ENCODE results near the gene EZR. TPM values are rescaled to one million over a fixed set of nuclear protein-coding genes. Genes with fewer than 3 reads are reported as not detected.

EZR gene
- total and polyA plus RNA-seq, 2 experiments from 2014 or later = 399 to 623 TPM

DNA sequence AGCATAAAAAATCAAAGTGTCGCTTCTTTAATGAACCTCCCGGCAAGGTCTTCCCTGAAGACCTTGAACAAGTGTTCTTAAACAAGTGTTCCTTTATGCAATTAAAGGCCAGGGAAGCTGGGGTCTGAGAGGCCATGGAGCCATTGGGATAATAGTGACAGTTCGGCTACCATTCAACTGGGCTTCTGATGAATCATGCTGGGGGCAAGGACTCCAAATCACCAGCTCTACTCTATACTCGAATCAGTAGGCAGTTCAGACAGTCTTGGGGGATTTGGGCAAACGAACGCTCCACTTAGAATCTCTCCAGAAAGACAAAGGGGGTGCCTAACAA, 34.7 kb upstream of the EZR start:
- Histone ChIP-seq H3K4me1 (ENCODE audit: insufficient read depth) (peaks cover 52% of the 10 kb centered on the region), H2AFZ (no peak overlapping the region), H3K9me3 (ENCODE audit: low read depth) (no peaks in the 10 kb centered on the region), H3K27me3 (no peaks in the 10 kb centered on the region), H3K4me2 (peak overlapping the region; percentile 62), H3K36me3 (replicated peaks; ENCODE audit: insufficient read depth, low read depth) (no peaks in the 10 kb centered on the region), H3K9me2 (replicated peaks; ENCODE audit: insufficient read depth) (no peaks in the 10 kb centered on the region), H3K4me3 (no peak overlapping the region), H3K27ac (peak overlapping the region; percentile 98), H4K20me1 (ENCODE audit: insufficient read depth, poor library complexity, severe bottlenecking) (no peaks in the 10 kb centered on the region), H3K79me2 (no peaks in the 10 kb centered on the region)
- WGBS (ENCODE audit: low lambda C conversion rate, missing lambda C conversion rate) = 43% methylated on average over 6 of the region's 6 CpGs
- no peak for TF ChIP-seq EZH2 (IDR thresholded peaks at IDR 0.05; ENCODE audit: borderline replicate concordance)
- TF ChIP-seq, protein P1, sequence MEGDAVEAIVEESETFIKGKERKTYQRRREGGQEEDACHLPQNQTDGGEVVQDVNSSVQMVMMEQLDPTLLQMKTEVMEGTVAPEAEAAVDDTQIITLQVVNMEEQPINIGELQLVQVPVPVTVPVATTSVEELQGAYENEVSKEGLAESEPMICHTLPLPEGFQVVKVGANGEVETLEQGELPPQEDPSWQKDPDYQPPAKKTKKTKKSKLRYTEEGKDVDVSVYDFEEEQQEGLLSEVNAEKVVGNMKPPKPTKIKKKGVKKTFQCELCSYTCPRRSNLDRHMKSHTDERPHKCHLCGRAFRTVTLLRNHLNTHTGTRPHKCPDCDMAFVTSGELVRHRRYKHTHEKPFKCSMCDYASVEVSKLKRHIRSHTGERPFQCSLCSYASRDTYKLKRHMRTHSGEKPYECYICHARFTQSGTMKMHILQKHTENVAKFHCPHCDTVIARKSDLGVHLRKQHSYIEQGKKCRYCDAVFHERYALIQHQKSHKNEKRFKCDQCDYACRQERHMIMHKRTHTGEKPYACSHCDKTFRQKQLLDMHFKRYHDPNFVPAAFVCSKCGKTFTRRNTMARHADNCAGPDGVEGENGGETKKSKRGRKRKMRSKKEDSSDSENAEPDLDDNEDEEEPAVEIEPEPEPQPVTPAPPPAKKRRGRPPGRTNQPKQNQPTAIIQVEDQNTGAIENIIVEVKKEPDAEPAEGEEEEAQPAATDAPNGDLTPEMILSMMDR (IDR thresholded peaks at IDR 0.05; ENCODE audit: poor library complexity) = no peak
- TF ChIP-seq EZH2phosphoT487 (IDR thresholded peaks at IDR 0.05; ENCODE audit: low read depth, severe bottlenecking, unreplicated experiment) = no peak
- DNase-seq (ENCODE audit: low spot score) = no peak

DNA sequence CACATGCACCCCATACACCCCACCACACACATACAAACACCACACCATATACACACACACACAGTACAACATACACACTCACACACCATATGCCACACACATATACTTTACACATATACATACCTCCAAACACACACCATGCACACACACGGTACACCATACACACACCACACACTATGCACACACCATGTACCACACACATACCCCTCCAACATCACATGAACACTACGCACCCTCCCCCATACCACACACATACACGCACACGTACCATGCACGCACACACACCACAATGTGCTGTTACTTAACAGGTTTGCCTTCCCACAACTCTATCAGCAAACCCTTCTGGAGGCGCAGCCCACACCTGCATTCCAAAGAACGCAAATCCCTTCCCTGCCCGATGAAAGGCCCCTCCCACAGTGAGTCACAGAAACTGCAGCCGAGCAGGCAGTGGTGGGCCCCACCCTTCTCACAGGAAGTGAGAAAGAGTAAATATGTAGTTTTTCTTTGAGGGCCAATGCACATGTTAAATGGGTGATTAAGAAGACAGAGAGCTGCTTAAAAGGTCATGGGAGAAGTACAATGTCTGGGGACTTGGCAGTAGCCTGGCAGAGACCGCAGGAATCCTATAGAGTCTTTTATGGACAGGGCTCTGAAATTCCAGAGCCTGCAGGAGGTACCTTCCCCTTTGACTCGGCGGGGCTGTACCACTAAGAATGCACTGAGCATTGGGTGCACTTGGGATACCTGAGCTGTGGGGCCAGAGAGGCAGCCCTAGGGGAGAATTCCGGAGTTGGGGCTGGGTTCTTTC, 34.1 kb upstream of the EZR start:
- Histone ChIP-seq H3K36me3 (replicated peaks; ENCODE audit: insufficient read depth, low read depth) (no peaks in the 10 kb centered on the region), H3K4me3 (no peak overlapping the region), H3K9me3 (ENCODE audit: low read depth) (no peaks in the 10 kb centered on the region), H3K27me3 (no peaks in the 10 kb centered on the region), H3K27ac (peak overlapping the region; percentile 98), H4K20me1 (ENCODE audit: insufficient read depth, poor library complexity, severe bottlenecking) (no peaks in the 10 kb centered on the region), H3K9me2 (replicated peaks; ENCODE audit: insufficient read depth) (no peaks in the 10 kb centered on the region), H2AFZ (no peak overlapping the region), H3K79me2 (no peaks in the 10 kb centered on the region), H3K4me1 (ENCODE audit: insufficient read depth) (peaks cover 52% of the 10 kb centered on the region), H3K4me2 (peak overlapping the region; percentile 62)
- TF ChIP-seq EZH2phosphoT487 (IDR thresholded peaks at IDR 0.05; ENCODE audit: low read depth, severe bottlenecking, unreplicated experiment) (no peak), EZH2 (IDR thresholded peaks at IDR 0.05; ENCODE audit: borderline replicate concordance) (no peak)
- TF ChIP-seq, protein P1 (IDR thresholded peaks at IDR 0.05; ENCODE audit: poor library complexity) = no peak
- peak; percentile 95 for DNase-seq (ENCODE audit: low spot score)
- 23% methylated on average over 13 of the region's 13 CpGs for WGBS (ENCODE audit: low lambda C conversion rate, missing lambda C conversion rate)

DNA sequence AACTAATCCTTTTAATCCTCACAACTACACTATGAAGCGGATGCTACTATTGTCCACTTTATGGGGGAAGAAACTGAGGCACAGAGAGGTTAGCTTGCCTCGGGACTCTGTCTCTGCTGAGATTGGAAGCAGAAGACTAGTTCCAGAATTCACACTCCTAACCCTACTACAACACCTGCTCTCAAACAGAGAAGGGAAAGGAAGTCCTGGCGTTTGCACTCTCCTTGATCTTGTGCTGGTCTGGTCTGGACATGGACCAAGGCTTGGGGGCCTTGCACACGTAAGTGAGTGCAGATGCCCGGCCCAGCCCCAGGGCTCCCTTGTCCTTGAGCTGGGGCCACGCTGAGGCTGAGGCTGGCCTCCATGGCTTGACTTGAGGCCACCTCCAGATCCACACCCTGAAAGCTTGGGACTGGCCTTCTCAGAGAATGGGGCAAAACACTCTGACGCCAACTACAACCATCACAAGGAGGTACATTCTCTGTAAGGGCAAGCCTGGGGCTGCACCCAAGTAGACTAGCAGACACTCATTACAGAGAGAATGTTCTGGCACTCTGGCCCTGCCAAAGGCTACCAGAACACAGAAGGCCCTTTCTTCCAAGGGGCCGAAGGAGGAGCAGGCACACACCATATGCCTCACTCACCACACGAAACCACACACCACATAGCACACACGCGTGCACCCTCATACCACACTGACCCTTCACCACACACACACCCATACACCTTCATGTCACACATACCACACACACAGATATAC, 33.3 kb upstream of the EZR start:
- no peaks in the 10 kb centered on the region for H3K36me3 ChIP-seq (replicated peaks; ENCODE audit: insufficient read depth, low read depth)
- H4K20me1 ChIP-seq (ENCODE audit: insufficient read depth, poor library complexity, severe bottlenecking) = no peaks in the 10 kb centered on the region
- peak overlapping the region; percentile 55 for H3K4me2 ChIP-seq
- TF ChIP-seq, protein P1 (IDR thresholded peaks at IDR 0.05; ENCODE audit: poor library complexity) = no peak
- no peak for TF ChIP-seq EZH2 (IDR thresholded peaks at IDR 0.05; ENCODE audit: borderline replicate concordance)
- TF ChIP-seq EZH2phosphoT487 (IDR thresholded peaks at IDR 0.05; ENCODE audit: low read depth, severe bottlenecking, unreplicated experiment) = no peak
- no peaks in the 10 kb centered on the region for H3K79me2 ChIP-seq
- no peak for DNase-seq (ENCODE audit: low spot score)
- peak overlapping the region; percentile 98 for H3K27ac ChIP-seq
- no peak overlapping the region for H3K4me3 ChIP-seq
- H2AFZ ChIP-seq = no peak overlapping the region
- no peaks in the 10 kb centered on the region for H3K9me2 ChIP-seq (replicated peaks; ENCODE audit: insufficient read depth)
- no peaks in the 10 kb centered on the region for H3K27me3 ChIP-seq
- peaks cover 52% of the 10 kb centered on the region for H3K4me1 ChIP-seq (ENCODE audit: insufficient read depth)
- H3K9me3 ChIP-seq (ENCODE audit: low read depth) = no peaks in the 10 kb centered on the region
- 91% methylated on average over 11 of the region's 11 CpGs for WGBS (ENCODE audit: low lambda C conversion rate, missing lambda C conversion rate)
